Fibroblast of pulmonary artery (primary cell): ENCODE results near the gene ARX.

Experiments used
- DNase-seq: peaks from one replicate; pipeline ENCODE4 v3.0.0-alpha.2; 2010; ENCODE audit warnings: low read depth
- H3K4me3 ChIP-seq: replicated peaks from 2 replicates; pipeline ENCODE4 v1.5.1; 2011; ENCODE audit warnings: low read depth, mild to moderate bottlenecking, control low read depth, low read length, moderate library complexity
- CTCF ChIP-seq: IDR thresholded peaks from 2 replicates; pipeline ENCODE4 v1.5.1; 2011; ENCODE audit warnings: mild to moderate bottlenecking, control low read depth, low read length, inconsistent platforms; ENCODE audit errors: missing control alignments

ARX gene

GRCh38 chrX:25012433-25012735, 3.4 kb downstream of the ARX start:
- no peak overlapping the region for H3K4me3 ChIP-seq
- no peak for DNase-seq
- no peak for TF ChIP-seq CTCF

- no peak for TF ChIP-seq CTCF
- H3K4me3 ChIP-seq, result no peak overlapping the region
- DNase-seq, result no peak
Observed at GRCh38 chrX:25011589-25012432, 4.0 kb downstream of the ARX start.

GRCh38 chrX:25010784-25011588, 4.8 kb downstream of the ARX start:
- no peak for TF ChIP-seq CTCF
- no peak overlapping the region for H3K4me3 ChIP-seq

GRCh38 chrX:25009407-25009806, 6.4 kb downstream of the ARX start:
- no peak for DNase-seq
- no peak overlapping the region for H3K4me3 ChIP-seq
- TF ChIP-seq CTCF, result no peak

More at GRCh38 chrX:25010784-25011588, 4.8 kb downstream of the ARX start:
- no peak for DNase-seq

GRCh38 chrX:25007059-25008053, 8.4 kb downstream of the ARX start:
- TF ChIP-seq CTCF, result no peak
- DNase-seq, result no peak
- no peak overlapping the region for H3K4me3 ChIP-seq

GRCh38 chrX:25006586-25007058, 9.1 kb downstream of the ARX start:
- no peak overlapping the region for H3K4me3 ChIP-seq
- no peak for DNase-seq
- TF ChIP-seq CTCF, result no peak
